ENCODE measurements around the gene RPS6KB1. TPM values are rescaled to one million over a fixed set of nuclear protein-coding genes. Genes with fewer than 3 reads are reported as not detected.

RPS6KB1 gene
- total and polyA plus RNA-seq, 9 of the 15 experiments (the other 6 are each of a cell fraction or from before 2014, with no cell fraction given) = 8.8 to 60.7 (median 35.1) TPM

DNA sequence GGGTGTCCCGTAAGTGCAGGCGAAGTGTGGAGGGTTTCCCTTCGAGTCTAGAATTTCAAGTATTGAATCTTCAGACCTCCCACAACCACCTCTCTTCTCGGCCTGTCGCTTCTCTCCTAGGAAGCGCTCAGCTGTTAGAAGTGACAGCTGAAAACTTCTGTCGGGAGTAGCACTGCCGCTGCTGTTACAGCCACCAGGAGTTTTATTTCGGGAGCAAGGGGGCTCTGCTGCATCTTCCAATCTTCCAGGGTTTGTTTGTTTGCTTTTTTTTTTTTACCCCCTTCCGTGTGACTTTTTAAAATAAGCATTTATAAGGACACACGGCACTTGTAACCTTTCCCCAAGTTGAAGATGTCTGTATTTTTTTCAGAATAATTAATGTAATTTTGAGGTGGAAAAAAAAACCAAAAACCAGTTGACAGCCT is 767 bp downstream of the RPS6KB1 start (continued):
- TF ChIP-seq SIN3A (IDR thresholded peaks at IDR 0.05; ENCODE audit: borderline replicate concordance in 2 of 2, control insufficient read depth in 1 of 2, low read depth in 2 of 2, low read length in 2 of 2) = peak; percentile 91 to 98
- no peak for TF ChIP-seq SREBF2 (CRISPR knock-in tag; IDR thresholded peaks at IDR 0.05)
- TF ChIP-seq NFIC (IDR thresholded peaks at IDR 0.05) = no peak
- TF ChIP-seq MEF2D (tag; conservative IDR thresholded peaks at IDR 0.05; ENCODE audit: low read depth) = no peak
- peak in 1 of 2 experiments; percentile 78; a peak in 2 of 4 replicates for TF ChIP-seq HDAC1 (IDR thresholded peaks at IDR 0.05)
- no peak for TF ChIP-seq ZNF175 (CRISPR knock-in tag; IDR thresholded peaks at IDR 0.05; ENCODE audit: low read depth)
- 0 out of 2 replicates have a peak, but pooled peaks have one; percentile 33 for TF ChIP-seq ZNF282 (CRISPR knock-in tag; IDR thresholded peaks at IDR 0.05)
- peak; percentile 83 for TF ChIP-seq SAP30 (IDR thresholded peaks at IDR 0.05; ENCODE audit: borderline replicate concordance, insufficient read depth, low read depth, low read length, poor library complexity, severe bottlenecking)
- TF ChIP-seq DACH1 (IDR thresholded peaks at IDR 0.05; ENCODE audit: partially characterized antibody) = peak; percentile 71
- TF ChIP-seq PKNOX1 (IDR thresholded peaks at IDR 0.05) = peak; percentile 35
- TF ChIP-seq DIDO1 (tag; IDR thresholded peaks at IDR 0.05; ENCODE audit: low read depth) = no peak
- TF ChIP-seq, protein P1, sequence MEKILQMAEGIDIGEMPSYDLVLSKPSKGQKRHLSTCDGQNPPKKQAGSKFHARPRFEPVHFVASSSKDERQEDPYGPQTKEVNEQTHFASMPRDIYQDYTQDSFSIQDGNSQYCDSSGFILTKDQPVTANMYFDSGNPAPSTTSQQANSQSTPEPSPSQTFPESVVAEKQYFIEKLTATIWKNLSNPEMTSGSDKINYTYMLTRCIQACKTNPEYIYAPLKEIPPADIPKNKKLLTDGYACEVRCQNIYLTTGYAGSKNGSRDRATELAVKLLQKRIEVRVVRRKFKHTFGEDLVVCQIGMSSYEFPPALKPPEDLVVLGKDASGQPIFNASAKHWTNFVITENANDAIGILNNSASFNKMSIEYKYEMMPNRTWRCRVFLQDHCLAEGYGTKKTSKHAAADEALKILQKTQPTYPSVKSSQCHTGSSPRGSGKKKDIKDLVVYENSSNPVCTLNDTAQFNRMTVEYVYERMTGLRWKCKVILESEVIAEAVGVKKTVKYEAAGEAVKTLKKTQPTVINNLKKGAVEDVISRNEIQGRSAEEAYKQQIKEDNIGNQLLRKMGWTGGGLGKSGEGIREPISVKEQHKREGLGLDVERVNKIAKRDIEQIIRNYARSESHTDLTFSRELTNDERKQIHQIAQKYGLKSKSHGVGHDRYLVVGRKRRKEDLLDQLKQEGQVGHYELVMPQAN (IDR thresholded peaks at IDR 0.05; ENCODE audit: borderline replicate concordance) = peak; percentile 69
- TF ChIP-seq ZNF347 (CRISPR knock-in tag; IDR thresholded peaks at IDR 0.05; ENCODE audit: low read depth) = no peak
- TF ChIP-seq CAMTA2 (CRISPR knock-in tag; conservative IDR thresholded peaks at IDR 0.05) = no peak
- TF ChIP-seq SNIP1 (IDR thresholded peaks at IDR 0.05; ENCODE audit: low read depth) = no peak
- TF ChIP-seq, protein P2, sequence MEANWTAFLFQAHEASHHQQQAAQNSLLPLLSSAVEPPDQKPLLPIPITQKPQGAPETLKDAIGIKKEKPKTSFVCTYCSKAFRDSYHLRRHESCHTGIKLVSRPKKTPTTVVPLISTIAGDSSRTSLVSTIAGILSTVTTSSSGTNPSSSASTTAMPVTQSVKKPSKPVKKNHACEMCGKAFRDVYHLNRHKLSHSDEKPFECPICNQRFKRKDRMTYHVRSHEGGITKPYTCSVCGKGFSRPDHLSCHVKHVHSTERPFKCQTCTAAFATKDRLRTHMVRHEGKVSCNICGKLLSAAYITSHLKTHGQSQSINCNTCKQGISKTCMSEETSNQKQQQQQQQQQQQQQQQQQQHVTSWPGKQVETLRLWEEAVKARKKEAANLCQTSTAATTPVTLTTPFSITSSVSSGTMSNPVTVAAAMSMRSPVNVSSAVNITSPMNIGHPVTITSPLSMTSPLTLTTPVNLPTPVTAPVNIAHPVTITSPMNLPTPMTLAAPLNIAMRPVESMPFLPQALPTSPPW (CRISPR knock-in tag; IDR thresholded peaks at IDR 0.05) = 0 out of 2 replicates have a peak, but pooled peaks have one; percentile 2
